Measurements from ENCODE around the gene CHD9.

CHD9 gene

GRCh38 chr16:53092284-53092683 is 37.5 kb downstream of the CHD9 start:
- no peak for DNase-seq (ENCODE audit: low read depth)

- no peak for DNase-seq (ENCODE audit: low read depth)
These were observed 38.5 kb downstream of the CHD9 start for GRCh38 chr16:53093162-53093744.

GRCh38 chr16:53094013-53094630 is 39.3 kb downstream of the CHD9 start:
- DNase-seq (ENCODE audit: low read depth) = peak; percentile 2

- no peak for DNase-seq (ENCODE audit: low read depth)
These were observed 42.4 kb downstream of the CHD9 start for GRCh38 chr16:53097190-53097589.

- DNase-seq (ENCODE audit: low read depth) = peak; percentile 39
These were observed 43.9 kb downstream of the CHD9 start for GRCh38 chr16:53098526-53099317.

- peak; percentile 37 for DNase-seq (ENCODE audit: low read depth)
These were observed 44.7 kb downstream of the CHD9 start for GRCh38 chr16:53099318-53100130.

GRCh38 chr16:53100131-53100748 is 45.4 kb downstream of the CHD9 start:
- no peak for DNase-seq (ENCODE audit: low read depth)

- no peak for DNase-seq (ENCODE audit: low read depth)
These were observed 46.1 kb downstream of the CHD9 start for GRCh38 chr16:53100889-53101288.

GRCh38 chr16:53103811-53104210 is 49.0 kb downstream of the CHD9 start:
- DNase-seq (ENCODE audit: low read depth) = no peak

- DNase-seq (ENCODE audit: low read depth) = no peak
These were observed 50.8 kb downstream of the CHD9 start for GRCh38 chr16:53105565-53105964.

GRCh38 chr16:53111078-53111791 is 56.4 kb downstream of the CHD9 start:
- DNase-seq (ENCODE audit: low read depth) = no peak

- DNase-seq (ENCODE audit: low read depth) = no peak
These were observed 57.2 kb downstream of the CHD9 start for GRCh38 chr16:53112015-53112414.

GRCh38 chr16:53115047-53115446 is 60.3 kb downstream of the CHD9 start:
- no peak for DNase-seq (ENCODE audit: low read depth)

- DNase-seq (ENCODE audit: low read depth) = no peak
These were observed 61.0 kb downstream of the CHD9 start for GRCh38 chr16:53115773-53116172.

GRCh38 chr16:53121043-53121620 is 66.3 kb downstream of the CHD9 start:
- no peak for DNase-seq (ENCODE audit: low read depth)

- DNase-seq (ENCODE audit: low read depth) = no peak
These were observed 66.9 kb downstream of the CHD9 start for GRCh38 chr16:53121661-53122060.

- no peak for DNase-seq (ENCODE audit: low read depth)
These were observed 69.0 kb downstream of the CHD9 start for GRCh38 chr16:53123747-53124146.

GRCh38 chr16:53126390-53126789 is 71.6 kb downstream of the CHD9 start:
- no peak for DNase-seq (ENCODE audit: low read depth)

- no peak for DNase-seq (ENCODE audit: low read depth)
These were observed 74.7 kb downstream of the CHD9 start for GRCh38 chr16:53129281-53130158.
